Loucy (cell line): ENCODE data around the gene ITGB1.

ENCODE experiments used
- EZH2phosphoT487 ChIP-seq: fragments of 200-600 bp; IDR thresholded peaks from 2 replicates; pipeline ENCODE4 v1.6.1; 2018; ENCODE audit warnings: antibody characterized with exemption, mild to moderate bottlenecking, moderate library complexity, borderline replicate concordance
- TF ChIP-seq, protein P1 (sequence below): fragments of 200-600 bp; sonication (generic); conservative IDR thresholded peaks from 2 replicates; pipeline ENCODE4 v1.5.1; 2014; ENCODE audit warnings: mild to moderate bottlenecking, antibody characterized with exemption, low read length

DNA sequence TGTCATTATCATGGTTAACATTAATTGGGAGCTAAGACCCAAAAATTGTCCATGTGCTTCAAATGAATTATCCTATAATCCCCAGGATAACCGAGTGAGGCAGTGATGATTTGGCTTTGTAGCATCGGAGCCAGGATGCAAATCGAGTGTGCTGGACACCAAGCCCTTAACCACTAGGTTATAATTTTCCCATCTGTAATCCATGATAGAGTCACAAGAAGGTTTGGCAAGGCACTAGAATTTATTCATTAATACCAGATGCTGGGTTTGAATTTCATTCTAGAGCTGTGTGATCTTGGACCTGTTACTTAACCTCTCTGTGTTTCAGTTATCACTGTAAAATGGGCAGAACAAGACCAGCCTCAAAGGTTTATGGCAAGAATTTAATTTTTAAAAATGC is 21.0 kb upstream of the ITGB1 start:
- TF ChIP-seq, protein P1, sequence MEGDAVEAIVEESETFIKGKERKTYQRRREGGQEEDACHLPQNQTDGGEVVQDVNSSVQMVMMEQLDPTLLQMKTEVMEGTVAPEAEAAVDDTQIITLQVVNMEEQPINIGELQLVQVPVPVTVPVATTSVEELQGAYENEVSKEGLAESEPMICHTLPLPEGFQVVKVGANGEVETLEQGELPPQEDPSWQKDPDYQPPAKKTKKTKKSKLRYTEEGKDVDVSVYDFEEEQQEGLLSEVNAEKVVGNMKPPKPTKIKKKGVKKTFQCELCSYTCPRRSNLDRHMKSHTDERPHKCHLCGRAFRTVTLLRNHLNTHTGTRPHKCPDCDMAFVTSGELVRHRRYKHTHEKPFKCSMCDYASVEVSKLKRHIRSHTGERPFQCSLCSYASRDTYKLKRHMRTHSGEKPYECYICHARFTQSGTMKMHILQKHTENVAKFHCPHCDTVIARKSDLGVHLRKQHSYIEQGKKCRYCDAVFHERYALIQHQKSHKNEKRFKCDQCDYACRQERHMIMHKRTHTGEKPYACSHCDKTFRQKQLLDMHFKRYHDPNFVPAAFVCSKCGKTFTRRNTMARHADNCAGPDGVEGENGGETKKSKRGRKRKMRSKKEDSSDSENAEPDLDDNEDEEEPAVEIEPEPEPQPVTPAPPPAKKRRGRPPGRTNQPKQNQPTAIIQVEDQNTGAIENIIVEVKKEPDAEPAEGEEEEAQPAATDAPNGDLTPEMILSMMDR, result no peak
- TF ChIP-seq EZH2phosphoT487, result no peak
